OCI-LY7 (cell line): ENCODE results near the gene ACOX1.

Source experiments
- EZH2phosphoT487 ChIP-seq: fragments of 200-600 bp; sonication (generic); IDR thresholded peaks from 2 replicates; pipeline ENCODE4 v1.6.1; 2018; ENCODE audit warnings: low read depth, borderline replicate concordance, mild to moderate bottlenecking, mixed run types, antibody characterized with exemption, low read length, moderate library complexity, mixed read lengths
- TF ChIP-seq, protein P1 (sequence below): fragments of 200-600 bp; sonication (generic); conservative IDR thresholded peaks from 2 replicates; pipeline ENCODE4 v1.5.1; 2014; ENCODE audit warnings: mild to moderate bottlenecking, antibody characterized with exemption, low read length, moderate library complexity, mixed read lengths

DNA sequence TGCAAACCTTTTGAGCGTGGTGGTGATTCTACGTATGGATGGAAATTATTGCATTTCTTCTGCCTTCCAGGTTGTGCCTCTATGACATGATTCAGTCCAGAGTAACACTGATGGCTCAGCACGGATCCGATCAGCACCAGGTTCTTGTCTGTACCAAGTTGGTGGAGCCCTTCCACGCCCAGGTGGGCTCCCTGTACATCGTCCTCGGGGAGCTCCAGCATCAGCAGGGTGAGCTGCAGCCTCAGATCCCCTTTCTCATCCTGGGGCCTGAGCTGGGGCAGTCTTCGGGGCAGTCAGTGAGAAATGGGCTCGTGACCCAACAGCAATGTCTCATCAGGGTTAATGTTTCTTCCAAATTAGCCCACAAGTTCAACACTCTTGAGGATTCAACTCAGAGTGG, 12.4 kb upstream of the ACOX1 start:
- TF ChIP-seq, protein P1, sequence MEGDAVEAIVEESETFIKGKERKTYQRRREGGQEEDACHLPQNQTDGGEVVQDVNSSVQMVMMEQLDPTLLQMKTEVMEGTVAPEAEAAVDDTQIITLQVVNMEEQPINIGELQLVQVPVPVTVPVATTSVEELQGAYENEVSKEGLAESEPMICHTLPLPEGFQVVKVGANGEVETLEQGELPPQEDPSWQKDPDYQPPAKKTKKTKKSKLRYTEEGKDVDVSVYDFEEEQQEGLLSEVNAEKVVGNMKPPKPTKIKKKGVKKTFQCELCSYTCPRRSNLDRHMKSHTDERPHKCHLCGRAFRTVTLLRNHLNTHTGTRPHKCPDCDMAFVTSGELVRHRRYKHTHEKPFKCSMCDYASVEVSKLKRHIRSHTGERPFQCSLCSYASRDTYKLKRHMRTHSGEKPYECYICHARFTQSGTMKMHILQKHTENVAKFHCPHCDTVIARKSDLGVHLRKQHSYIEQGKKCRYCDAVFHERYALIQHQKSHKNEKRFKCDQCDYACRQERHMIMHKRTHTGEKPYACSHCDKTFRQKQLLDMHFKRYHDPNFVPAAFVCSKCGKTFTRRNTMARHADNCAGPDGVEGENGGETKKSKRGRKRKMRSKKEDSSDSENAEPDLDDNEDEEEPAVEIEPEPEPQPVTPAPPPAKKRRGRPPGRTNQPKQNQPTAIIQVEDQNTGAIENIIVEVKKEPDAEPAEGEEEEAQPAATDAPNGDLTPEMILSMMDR = no peak
- TF ChIP-seq EZH2phosphoT487 = no peak
